Measurements from ENCODE around the gene CHST11. TPM values are rescaled to one million over a fixed set of nuclear protein-coding genes. Genes with fewer than 3 reads are reported as not detected.
A peak's percentile ranks its signal among the peaks of the same experiment; 100 is the strongest.

The CHST11 gene
- total and polyA plus RNA-seq, 10 of the 15 experiments (the other 5 are each of a cell fraction or from before 2014, with no cell fraction given), result 1.9 to 38.1 (median 17.2) TPM

- TF ChIP-seq LARP7 (IDR thresholded peaks at IDR 0.05) (no peak), ZBTB11 (CRISPR knock-in tag; IDR thresholded peaks at IDR 0.05) (no peak), RAD51 (IDR thresholded peaks at IDR 0.05) (no peak), MYB (IDR thresholded peaks at IDR 0.05; ENCODE audit: borderline replicate concordance, low read depth, low read length) (no peak), IKZF2 (IDR thresholded peaks at IDR 0.05) (peak; percentile 26 to 46; a peak in 2 of 4 replicates), RAD21 (IDR thresholded peaks at IDR 0.05; ENCODE audit: insufficient read depth, low read depth, low read length) (peak; percentile 20; the same call in 1 of the 2 replicates), E4F1 (IDR thresholded peaks at IDR 0.05; ENCODE audit: borderline replicate concordance, partially characterized antibody) (peak; percentile 46), FOXM1 (IDR thresholded peaks at IDR 0.05; ENCODE audit: low read depth, low read length) (peak; percentile 56; the same call in 1 of the 2 replicates), CTCF (IDR thresholded peaks at IDR 0.05 in 2 of 3, conservative IDR thresholded peaks at IDR 0.05 in 1 of 3; ENCODE audit: control insufficient read depth in 2 of 3, extremely low read depth in 1 of 3, insufficient read depth in 1 of 3, low read depth in 3 of 3, low read length in 3 of 3) (peak; percentile 11 to 21 (median 15); a peak in 2 of 6 replicates), SREBF2 (IDR thresholded peaks at IDR 0.05; ENCODE audit: low read length) (no peak), BMI1 (IDR thresholded peaks at IDR 0.05; ENCODE audit: borderline replicate concordance) (peak; percentile 35; the same call in 1 of the 2 replicates), KLF5 (IDR thresholded peaks at IDR 0.05; ENCODE audit: partially characterized antibody) (peak; percentile 67), MTA2 (IDR thresholded peaks at IDR 0.05; ENCODE audit: low read depth) (peak; percentile 31; the same call in 1 of the 2 replicates), CBFB (IDR thresholded peaks at IDR 0.05; ENCODE audit: low read depth) (peak; percentile 50; the same call in 1 of the 2 replicates), STAT1 (conservative IDR thresholded peaks at IDR 0.05) (no peak), E2F4 (IDR thresholded peaks at IDR 0.05; ENCODE audit: low read depth, low read length) (peak; percentile 41; the same call in 1 of the 2 replicates), JUND (IDR thresholded peaks at IDR 0.05; ENCODE audit: low read depth, low read length) (peak; percentile 76), HCFC1 (IDR thresholded peaks at IDR 0.05; ENCODE audit: low read length) (no peak), DPF2 (IDR thresholded peaks at IDR 0.05) (no peak), SIX5 (IDR thresholded peaks at IDR 0.05; ENCODE audit: low read depth, low read length, severe bottlenecking) (no peak), ZZZ3 (IDR thresholded peaks at IDR 0.05; ENCODE audit: control insufficient read depth, insufficient read length, low read depth) (no peak), SMC3 (IDR thresholded peaks at IDR 0.05; ENCODE audit: borderline replicate concordance, low read length) (peak; percentile 17; the same call in 1 of the 2 replicates), CBX3 (IDR thresholded peaks at IDR 0.05; ENCODE audit: borderline replicate concordance, low read depth) (no peak)
These were observed at the start of gene CHST11 (continued) for GRCh38 chr12:104456417-104456949.
